HTERT RPE-1 (cell line): ENCODE measurements around the gene MYO1H.

Experiments used
- in situ Hi-C: fragments of 300-500 bp; cut with MboI; formaldehyde crosslinking; loops from 4 replicates; pipeline ENCODE4 v1.14.3; 2020; ENCODE audit warnings: low sequenced_read_pairs

The MYO1H gene

GRCh38 chr12:109488051-109488665 lies 140.5 kb downstream of the MYO1H start:
- in situ Hi-C loops = no loop called here

GRCh38 chr12:109489016-109489954 lies 141.6 kb downstream of the MYO1H start:
- in situ Hi-C loops = no loop called here

GRCh38 chr12:109489955-109490565 lies 142.4 kb downstream of the MYO1H start:
- in situ Hi-C loops = no loop called here

GRCh38 chr12:109491671-109492070 lies 144.0 kb downstream of the MYO1H start:
- in situ Hi-C loops = no loop called here

- in situ Hi-C loops = no loop called here
These were observed 144.7 kb downstream of the MYO1H start for GRCh38 chr12:109492371-109492770.

- in situ Hi-C loops = no loop called here
These were observed 145.4 kb downstream of the MYO1H start for GRCh38 chr12:109493090-109493489.

GRCh38 chr12:109493938-109494337 lies 146.2 kb downstream of the MYO1H start:
- in situ Hi-C loops = no loop called here

GRCh38 chr12:109494348-109494881 lies 146.7 kb downstream of the MYO1H start:
- in situ Hi-C loops = no loop called here

- in situ Hi-C loops = no loop called here
These were observed 147.3 kb downstream of the MYO1H start for GRCh38 chr12:109495012-109495411.

GRCh38 chr12:109496306-109496705 lies 148.6 kb downstream of the MYO1H start:
- in situ Hi-C loops = no loop called here

GRCh38 chr12:109497675-109498074 lies 150.0 kb downstream of the MYO1H start:
- in situ Hi-C loops = no loop called here
